AG04449 (cell line): Measurements from ENCODE around the gene DUT.

Source experiments
- CTCF ChIA-PET: fragments of 350-600 bp; formaldehyde crosslinking; extraction: SDS; loops from one replicate; lab custom pipeline; 2021; ENCODE audit warnings: antibody characterized with exemption; lab: Yijun Ruan, JAX
- POLR2A ChIA-PET: fragments of 400-600, 350-600 bp; formaldehyde crosslinking; extraction: SDS; loops from one replicate; lab custom pipeline; 2020; ENCODE audit warnings: antibody characterized with exemption, inconsistent platforms; lab: Yijun Ruan, JAX
- DNase-seq: peaks from one replicate; pipeline ENCODE4 v3.0.0-alpha.2; 2010; ENCODE audit warnings: low read depth, low spot score
- H3K4me3 ChIP-seq: 2 replicates; pipeline ENCODE4 v1.5.1; 2011; ENCODE audit warnings: low read depth, mild to moderate bottlenecking, control low read depth, low read length
- TF ChIP-seq, protein P1 (sequence below): IDR thresholded peaks from one replicate; pipeline ENCODE4 v1.5.1; 2011; ENCODE audit warnings: mild to moderate bottlenecking, moderate library complexity, low read length, control low read depth, inconsistent platforms; ENCODE audit not compliant: insufficient read depth; ENCODE audit errors: missing control alignments

Gene DUT

DNA sequence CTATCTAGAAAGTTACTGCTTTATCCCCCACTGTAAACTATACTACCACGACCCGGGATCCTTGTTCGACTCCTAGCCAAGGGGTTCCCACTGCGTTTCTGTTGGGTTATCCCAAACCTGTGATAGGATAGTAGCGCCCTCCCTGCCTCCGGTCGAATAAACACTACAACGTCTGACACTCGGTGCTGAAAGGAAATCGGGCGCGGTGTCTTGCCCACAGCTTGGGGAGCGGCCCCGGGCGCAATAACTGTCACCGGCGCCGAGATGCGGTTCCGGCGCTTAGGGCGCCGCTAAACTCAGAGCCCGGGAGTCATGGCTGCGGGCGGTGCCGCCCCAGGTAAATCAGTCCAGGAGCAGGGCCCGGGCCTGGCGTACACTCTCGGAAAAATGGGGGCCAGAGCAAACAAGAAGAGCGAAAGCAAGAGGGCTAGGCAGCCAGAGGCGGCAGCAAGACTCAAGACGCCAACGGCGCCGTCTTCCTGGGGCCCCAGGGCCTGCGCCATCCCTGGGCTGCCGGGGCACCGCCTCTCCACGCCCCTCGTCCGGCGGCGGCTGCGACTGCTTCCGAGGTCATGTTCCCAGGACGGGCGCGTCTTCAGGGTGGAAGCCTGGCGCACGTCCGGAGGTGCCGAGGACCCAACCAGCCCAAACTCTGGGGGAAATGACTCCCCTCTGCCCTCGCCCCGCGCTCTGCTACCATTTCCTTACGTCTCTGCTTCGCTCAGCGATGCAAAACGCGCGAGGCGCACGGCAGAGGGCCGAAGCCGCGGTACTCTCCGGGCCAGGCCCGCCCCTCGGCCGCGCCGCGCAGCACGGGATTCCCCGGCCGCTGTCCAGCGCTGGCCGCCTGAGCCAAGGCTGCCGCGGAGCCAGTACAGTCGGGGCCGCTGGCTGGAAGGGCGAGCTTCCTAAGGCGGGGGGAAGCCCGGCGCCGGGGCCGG, at the start of gene DUT:
Gene DUT (plus strand): TSS at position 575 of the 941 bp plus-strand sequence. CDS start 87 bp downstream, at position 662.
- H3K4me3 ChIP-seq = peak within 1 kb of the TSS; percentile 86
- ChIA-PET POLR2A (interaction anchor here (0.6 kb wide), 3 partner anchors 91 to 984 kb away, joined by 3 to 4 read pairs (median 3); no protein-coding TSS in a partner anchor), CTCF (interaction anchor here (1.2 to 2.4 kb wide), 4 partner anchors 10 to 22 kb away, joined by 3 to 9 read pairs (median 4); no protein-coding TSS in a partner anchor)
- no peak for DNase-seq
- TF ChIP-seq, protein P1, sequence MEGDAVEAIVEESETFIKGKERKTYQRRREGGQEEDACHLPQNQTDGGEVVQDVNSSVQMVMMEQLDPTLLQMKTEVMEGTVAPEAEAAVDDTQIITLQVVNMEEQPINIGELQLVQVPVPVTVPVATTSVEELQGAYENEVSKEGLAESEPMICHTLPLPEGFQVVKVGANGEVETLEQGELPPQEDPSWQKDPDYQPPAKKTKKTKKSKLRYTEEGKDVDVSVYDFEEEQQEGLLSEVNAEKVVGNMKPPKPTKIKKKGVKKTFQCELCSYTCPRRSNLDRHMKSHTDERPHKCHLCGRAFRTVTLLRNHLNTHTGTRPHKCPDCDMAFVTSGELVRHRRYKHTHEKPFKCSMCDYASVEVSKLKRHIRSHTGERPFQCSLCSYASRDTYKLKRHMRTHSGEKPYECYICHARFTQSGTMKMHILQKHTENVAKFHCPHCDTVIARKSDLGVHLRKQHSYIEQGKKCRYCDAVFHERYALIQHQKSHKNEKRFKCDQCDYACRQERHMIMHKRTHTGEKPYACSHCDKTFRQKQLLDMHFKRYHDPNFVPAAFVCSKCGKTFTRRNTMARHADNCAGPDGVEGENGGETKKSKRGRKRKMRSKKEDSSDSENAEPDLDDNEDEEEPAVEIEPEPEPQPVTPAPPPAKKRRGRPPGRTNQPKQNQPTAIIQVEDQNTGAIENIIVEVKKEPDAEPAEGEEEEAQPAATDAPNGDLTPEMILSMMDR = no peak

DNA sequence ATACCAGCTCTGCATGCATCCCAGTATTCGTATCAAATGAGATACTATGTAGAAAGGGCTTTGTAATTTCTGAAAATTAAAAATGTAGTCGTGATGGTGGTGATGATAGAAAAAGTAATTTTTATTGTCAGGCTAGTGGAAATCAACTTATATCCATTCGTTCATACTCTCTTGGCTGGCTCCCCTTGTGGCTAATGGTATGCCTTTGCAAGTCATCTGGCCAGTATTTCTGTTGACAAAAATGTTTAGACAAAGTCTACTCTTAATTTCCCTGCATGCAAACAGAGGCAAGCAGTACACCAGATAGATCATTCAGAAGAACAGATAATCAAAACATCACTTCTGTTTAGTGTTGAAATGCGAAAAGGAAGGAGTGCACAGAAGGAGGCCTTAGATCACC, 49.6 kb upstream of the DUT start:
- ChIA-PET CTCF (no interaction called here), POLR2A (no interaction called here)
- no peak for DNase-seq
- no peak overlapping the region for H3K4me3 ChIP-seq
- TF ChIP-seq, protein P1 = no peak

- CTCF ChIA-PET = no interaction called here
- POLR2A ChIA-PET = no interaction called here
- H3K4me3 ChIP-seq = no peak overlapping the region
- DNase-seq = no peak
- TF ChIP-seq, protein P1 = no peak
Measured at GRCh38 chr15:48282216-48282615, 49.0 kb upstream of the DUT start.

GRCh38 chr15:48283396-48284145, 47.7 kb upstream of the DUT start:
- CTCF ChIA-PET = interaction anchor here (1.0 to 5.0 kb wide), 7 partner anchors 11 to 1088 kb away, joined by 3 to 65 read pairs (median 4); no protein-coding TSS in a partner anchor
- TF ChIP-seq, protein P1 = no peak
- DNase-seq = no peak
- no peak overlapping the region for H3K4me3 ChIP-seq
- POLR2A ChIA-PET = no interaction called here

DNA sequence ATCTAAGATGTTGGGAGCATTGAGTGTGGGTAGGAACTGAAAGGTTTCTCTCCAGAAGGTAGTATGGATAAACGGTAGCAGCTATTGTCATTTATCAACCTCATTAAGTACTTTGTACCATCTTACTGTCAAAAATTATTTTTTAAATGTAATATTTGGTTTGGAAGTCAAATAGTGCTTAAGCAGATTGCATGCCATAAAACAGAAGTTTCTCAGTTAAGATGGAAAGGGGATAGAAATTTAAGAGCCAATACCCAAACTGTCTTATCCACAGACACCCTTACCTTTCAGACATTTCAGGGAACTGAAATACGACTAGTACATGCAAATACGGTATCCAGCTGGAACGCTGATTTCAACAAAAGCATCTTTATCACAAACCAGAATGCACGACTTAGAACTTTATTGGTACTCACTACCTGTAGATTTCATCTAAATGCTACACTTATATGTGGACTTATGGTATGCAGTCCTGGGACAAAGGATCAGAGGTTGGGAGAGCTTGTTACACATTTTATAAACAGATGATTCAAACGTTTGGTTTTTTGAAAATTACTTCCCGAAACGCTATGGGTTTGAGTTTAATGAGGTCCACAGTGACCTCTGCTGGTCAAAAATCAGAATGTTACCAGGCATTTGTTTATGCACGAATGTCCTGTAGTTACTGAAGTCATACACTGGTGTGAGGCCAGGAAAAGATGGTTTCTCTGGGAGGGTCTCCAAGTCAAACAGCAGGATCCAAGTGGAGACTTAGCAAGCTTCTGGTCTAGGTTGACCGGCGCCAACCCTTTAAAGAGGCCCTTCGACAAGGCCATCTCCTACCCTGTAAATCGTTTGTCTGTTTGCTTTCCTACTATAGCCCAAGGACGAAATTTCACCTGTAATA, 45.7 kb upstream of the DUT start:
- POLR2A ChIA-PET = no interaction called here
- TF ChIP-seq, protein P1 = peak; percentile 51
- H3K4me3 ChIP-seq = no peak overlapping the region
- DNase-seq = peak; percentile 38
- CTCF ChIA-PET = interaction anchor here (0.6 to 5.0 kb wide), 38 partner anchors 9 to 1096 kb away, joined by 3 to 65 read pairs (median 4); no protein-coding TSS in a partner anchor
